ENCODE results near the gene PTPRN2. TPM values are rescaled to one million over a fixed set of nuclear protein-coding genes. Genes with fewer than 3 reads are reported as not detected.

PTPRN2 gene
- total RNA-seq, 1 donor from 2014 or later = 1.2 TPM

DNA sequence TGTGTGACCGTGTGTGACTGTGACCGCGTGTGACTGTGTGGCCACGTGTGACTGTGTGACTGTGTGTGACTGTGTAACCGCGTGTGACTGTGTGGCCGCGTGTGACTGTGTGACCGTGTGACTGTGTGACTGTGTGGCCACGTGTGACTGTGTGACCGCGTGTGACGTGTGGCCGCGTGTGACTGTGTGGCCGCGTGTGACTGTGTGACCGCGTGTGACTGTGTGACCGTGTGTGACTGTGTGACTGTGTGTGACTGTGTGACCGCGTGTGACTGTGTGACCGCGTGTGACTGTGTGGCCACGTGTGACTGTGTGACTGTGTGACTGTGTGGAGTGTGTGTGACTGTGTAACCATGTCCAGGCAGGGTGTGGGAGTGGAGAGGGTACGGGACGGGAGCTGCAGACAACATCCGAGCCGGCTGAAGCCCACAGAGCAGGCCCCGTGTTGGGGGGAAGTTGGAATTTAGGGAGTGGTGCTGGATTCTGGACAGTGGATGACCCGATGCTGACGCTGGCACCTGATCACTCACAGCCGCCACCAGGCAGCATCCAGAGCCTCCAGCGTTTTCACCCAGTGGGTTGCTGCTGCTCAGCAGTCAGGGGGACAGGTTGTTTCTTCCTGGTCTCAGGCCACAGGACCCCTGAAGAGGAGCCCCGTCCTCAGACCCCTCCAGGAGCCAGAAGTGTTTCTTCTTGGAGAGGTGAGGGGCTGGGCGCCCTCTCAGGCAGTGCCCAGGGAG lies 747.3 kb downstream of the PTPRN2 start:
- no peak for DNase-seq (ENCODE audit: low read depth)

GRCh38 chr7:157839672-157840167 lies 747.9 kb downstream of the PTPRN2 start:
- no peak for DNase-seq (ENCODE audit: low read depth)

- no peak for DNase-seq (ENCODE audit: low read depth)
Measured at GRCh38 chr7:157839226-157839625, 748.4 kb downstream of the PTPRN2 start.

DNA sequence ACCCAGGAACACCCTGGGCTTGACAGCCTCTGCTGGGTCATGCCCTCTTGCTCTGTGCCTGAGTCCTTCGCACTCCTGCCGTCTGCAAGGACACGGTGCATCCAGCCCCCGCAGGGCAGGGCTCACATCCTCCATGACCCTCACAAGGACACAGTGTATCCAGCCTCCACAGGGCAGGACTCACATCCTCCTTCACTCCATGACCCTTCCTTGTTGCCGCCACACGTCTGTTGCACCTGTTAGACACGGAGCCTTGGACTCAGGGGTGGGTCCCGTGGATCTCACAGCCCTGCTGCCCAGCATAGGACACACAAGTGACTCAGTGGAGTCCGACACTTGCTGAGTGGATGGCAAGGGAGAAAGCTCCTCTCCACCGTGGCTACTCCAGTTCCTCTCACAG lies 750.1 kb downstream of the PTPRN2 start:
- DNase-seq (ENCODE audit: low read depth) = no peak

DNA sequence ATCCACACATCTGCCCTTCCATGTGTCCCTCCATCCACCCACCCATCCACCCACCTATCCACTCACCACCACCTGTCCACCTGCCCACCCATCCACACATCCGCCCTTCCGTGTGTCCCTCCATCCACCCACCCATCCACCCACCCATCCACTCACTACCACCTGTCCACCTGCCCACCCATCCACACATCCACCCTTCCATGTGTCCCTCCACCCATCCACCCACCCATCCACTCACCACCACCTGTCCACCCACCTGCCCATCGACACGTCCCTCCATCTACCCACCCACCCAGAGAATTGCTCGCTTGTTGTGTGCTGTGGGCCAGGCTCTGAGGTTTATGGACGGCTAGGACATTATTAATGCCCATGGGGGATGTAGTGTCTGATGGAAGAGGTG lies 750.6 kb downstream of the PTPRN2 start:
- no peak for DNase-seq (ENCODE audit: low read depth)

DNA sequence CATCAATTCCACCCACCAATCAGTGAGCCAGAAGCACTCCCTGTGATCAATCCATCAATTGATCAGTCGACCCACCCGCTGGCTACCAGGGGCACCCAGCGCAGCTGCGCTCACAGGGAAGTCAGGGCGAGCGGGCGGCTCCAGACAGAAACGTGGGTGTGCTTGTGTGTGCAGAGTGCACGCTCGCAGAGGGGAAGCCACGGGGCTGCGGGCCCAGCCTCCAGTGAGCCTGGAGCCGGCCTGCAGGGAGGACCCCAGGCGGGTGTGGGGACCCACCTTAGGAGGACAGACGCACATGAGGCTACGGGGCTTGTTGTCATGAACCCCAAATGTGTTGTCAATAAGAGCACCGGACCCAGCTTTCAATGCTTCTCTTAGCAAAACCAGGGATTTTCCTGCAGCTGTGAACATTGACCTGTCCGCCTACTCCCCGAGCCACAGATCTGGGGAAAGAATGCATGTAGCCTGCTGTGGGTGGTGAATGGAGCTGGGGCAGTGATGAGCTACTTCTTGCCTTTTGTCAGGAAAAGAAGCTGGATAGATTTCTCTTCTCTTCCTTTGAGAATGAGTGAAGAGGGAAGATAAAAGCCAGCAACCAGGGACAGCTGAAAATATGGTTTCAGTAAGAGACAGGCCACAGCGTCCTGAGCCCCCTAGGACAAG lies 753.0 kb downstream of the PTPRN2 start:
- DNase-seq (ENCODE audit: low read depth) = no peak

GRCh38 chr7:157832866-157833607 lies 754.6 kb downstream of the PTPRN2 start:
- DNase-seq (ENCODE audit: low read depth) = no peak

- no peak for DNase-seq (ENCODE audit: low read depth)
Measured at GRCh38 chr7:157832421-157832820, 755.2 kb downstream of the PTPRN2 start.

DNA sequence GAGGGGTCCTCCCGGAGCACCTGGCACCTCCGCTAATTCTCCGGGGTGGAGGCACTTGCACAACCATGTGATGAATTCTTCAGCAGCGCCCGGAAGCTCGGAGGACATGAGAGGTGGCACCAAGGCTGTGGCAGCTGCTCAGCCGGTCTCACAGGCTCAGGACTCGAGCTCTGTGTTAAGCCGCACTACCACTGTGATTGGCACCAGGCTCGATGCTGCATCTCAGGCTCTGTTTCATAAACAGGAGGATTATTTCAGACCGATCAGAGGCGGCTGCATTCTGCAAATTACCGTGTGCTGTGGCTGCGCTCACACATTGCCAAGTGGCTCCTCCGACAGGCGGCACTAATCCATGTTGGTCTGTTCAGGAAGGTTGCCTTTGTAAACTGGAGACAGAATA lies 755.6 kb downstream of the PTPRN2 start:
- no peak for DNase-seq (ENCODE audit: low read depth)

- no peak for DNase-seq (ENCODE audit: low read depth)
Measured at GRCh38 chr7:157831143-157831905, 756.3 kb downstream of the PTPRN2 start.

DNA sequence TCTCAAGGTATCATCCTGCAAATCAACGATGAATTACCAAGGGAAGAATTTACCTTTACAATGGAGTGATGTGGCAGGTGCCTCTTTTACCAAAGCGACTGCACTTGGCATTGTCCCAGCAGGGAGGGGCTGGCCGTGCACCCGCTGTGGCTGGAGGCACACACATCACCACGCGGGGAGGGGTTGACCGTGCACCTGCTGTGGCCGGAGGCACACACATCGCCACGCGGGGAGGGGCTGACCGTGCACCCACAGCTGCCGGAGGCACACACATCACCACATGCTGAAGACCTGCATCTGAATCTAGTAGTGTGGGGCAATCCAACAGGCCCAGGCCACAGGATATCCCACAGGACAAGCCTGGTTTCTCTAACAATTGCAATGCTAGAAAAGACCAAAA lies 757.3 kb downstream of the PTPRN2 start:
- no peak for DNase-seq (ENCODE audit: low read depth)

DNA sequence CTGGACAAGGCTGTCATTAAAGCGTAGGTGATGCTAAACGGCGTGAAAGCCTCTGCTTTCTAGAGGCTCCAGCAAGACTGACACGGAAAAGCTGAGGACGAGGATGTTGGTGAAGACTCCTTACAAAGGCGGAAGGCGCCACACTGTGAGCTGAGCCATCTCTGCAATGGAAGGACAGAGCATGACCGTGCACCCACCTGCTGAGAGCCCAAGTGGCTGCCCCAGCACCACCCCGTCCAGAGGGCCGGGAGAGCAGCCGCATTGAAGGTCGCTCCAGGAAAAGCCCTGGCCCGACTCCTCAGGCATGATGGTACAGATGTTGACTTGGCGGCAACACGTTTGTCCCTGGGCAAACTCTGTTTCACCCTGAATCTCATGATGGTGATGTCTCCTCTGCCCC lies 758.1 kb downstream of the PTPRN2 start:
- DNase-seq (ENCODE audit: low read depth) = no peak

- no peak for DNase-seq (ENCODE audit: low read depth)
Measured at GRCh38 chr7:157828881-157829280, 758.7 kb downstream of the PTPRN2 start.

DNA sequence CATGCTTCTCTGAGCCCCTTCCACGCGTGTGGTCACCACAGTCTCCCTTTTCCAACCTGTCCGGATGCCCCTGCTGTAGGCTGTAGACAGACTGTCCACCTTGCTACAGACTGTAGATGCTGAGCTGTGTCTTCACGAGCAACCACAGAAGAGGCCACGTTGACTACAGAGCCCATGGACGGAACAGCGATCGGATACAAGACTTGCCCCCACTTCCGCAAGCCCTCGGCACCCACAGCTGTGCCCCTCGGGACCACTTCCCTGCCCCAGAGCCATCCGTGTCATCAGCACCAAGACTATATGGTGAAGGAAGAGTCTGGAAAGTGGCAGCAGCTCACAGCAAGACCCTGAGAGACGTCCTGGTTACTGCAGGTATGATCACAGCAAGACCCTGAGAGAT lies 759.4 kb downstream of the PTPRN2 start:
- no peak for DNase-seq (ENCODE audit: low read depth)

- DNase-seq (ENCODE audit: low read depth) = no peak
Measured at GRCh38 chr7:157827863-157828160, 759.8 kb downstream of the PTPRN2 start.

GRCh38 chr7:157827045-157827862 lies 760.4 kb downstream of the PTPRN2 start:
- DNase-seq (ENCODE audit: low read depth) = no peak

GRCh38 chr7:157826566-157826965 lies 761.1 kb downstream of the PTPRN2 start:
- no peak for DNase-seq (ENCODE audit: low read depth)

DNA sequence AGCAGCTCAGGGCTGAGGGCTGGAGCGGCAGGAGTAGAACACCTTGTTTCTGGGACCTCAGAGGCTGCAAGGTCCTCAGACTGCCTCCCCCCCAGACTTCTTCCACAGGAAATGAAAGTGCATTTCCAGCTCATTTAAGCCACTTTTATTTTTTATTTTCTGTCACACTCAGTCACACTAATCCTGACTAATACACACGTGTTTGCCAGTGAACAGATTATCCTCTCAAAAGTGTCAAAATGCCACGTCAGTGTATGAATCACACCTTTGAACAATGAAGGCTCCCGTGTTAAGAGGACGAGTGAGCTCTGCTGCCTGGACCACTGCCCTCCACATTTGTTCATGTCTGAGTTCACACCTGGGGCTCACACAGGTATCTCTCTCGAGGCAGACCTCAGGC lies 762.3 kb downstream of the PTPRN2 start:
- DNase-seq (ENCODE audit: low read depth) = no peak

DNA sequence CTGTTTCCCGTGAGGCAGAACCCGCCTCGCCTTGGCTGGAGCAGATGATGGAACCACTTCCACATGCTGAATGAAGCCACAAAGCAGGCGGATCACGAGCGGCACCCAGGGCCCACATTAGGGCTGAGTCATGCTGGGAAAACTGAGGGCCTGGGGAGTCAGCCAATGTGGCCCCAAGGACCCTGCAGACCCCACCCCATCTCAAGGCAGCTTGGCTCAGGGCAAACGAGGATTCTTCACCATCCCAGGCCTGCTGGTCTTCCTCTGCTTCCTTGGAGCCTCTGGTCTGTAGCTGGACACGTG lies 762.9 kb downstream of the PTPRN2 start:
- DNase-seq (ENCODE audit: low read depth) = no peak

- no peak for DNase-seq (ENCODE audit: low read depth)
Measured at GRCh38 chr7:157824011-157824818, 763.4 kb downstream of the PTPRN2 start.

DNA sequence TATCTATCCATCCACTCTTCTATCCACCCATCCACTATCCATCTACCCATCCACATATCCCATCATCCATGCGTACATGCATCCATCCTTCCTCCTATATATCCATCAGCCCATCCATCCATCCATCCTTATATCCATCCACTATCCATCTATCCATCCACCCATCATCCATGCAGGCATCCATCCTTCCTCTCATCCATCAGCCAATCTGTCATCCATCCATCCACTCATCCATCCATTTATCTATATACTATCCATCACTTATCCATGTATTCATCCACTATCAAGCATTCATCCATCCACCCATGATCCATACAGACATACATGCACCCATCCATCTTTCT lies 765.0 kb downstream of the PTPRN2 start:
- DNase-seq (ENCODE audit: low read depth) = no peak
